ENCODE measurements around the gene ZFP36L1.

DNA sequence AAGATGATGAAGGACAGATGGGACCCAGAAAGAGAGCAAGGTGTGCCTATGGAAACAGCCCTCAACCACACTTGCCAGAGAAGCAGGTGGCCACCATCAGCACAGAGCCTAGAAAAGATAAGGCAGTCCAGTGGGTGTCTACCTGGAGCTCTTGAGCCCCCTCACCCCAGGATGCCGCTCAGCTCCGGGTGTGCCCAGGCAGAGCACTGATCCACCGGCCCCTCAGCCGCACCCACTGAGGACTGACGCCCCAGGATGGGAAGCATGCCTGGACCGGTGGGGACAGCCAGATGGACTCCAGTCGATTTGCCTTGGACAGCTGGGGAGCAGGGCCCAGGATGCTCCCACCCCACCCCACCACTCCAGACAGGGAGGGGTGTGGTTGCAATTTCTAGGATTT, 15.1 kb upstream of the ZFP36L1 start:
- no peak for TF ChIP-seq KAT8 (CRISPR knock-in tag; IDR thresholded peaks at IDR 0.05)
- TF ChIP-seq, protein P1, sequence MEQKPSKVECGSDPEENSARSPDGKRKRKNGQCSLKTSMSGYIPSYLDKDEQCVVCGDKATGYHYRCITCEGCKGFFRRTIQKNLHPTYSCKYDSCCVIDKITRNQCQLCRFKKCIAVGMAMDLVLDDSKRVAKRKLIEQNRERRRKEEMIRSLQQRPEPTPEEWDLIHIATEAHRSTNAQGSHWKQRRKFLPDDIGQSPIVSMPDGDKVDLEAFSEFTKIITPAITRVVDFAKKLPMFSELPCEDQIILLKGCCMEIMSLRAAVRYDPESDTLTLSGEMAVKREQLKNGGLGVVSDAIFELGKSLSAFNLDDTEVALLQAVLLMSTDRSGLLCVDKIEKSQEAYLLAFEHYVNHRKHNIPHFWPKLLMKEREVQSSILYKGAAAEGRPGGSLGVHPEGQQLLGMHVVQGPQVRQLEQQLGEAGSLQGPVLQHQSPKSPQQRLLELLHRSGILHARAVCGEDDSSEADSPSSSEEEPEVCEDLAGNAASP (CRISPR knock-in tag; IDR thresholded peaks at IDR 0.05; ENCODE audit: borderline replicate concordance), result no peak

Data from HepG2 (cell line).